Stomach (tissue), 9 donors: Measurements from ENCODE around the gene HNRNPH1. TPM values are rescaled to one million over a fixed set of nuclear protein-coding genes. Genes with fewer than 3 reads are reported as not detected.

Source experiments
- DNase-seq, 2 donors: peaks; one replicate each; pipeline versions ENCODE4 v3.0.0 to v3.0.0-alpha.2; 2013 to 2019
- H3K27ac ChIP-seq, 5 donors: fragments of 200-600 bp in 4 of 5; sonication (generic) in 4 of 5; one replicate each; pipeline ENCODE4 v1.5.1; 2013 to 2019; ENCODE audit warnings: mild to moderate bottlenecking in 1 of 5, moderate library complexity in 1 of 5
- H3K27me3 ChIP-seq, 3 donors: fragments of 200-600 bp; sonication (generic); one replicate each; pipeline ENCODE4 v1.5.1; 2017 to 2019; ENCODE audit warnings: mixed run types in 1 of 3
- H3K36me3 ChIP-seq, 4 donors: fragments of 200-600 bp; sonication (generic); 1 replicate in 3 of 4; 2 replicates in 1 of 4; pipeline ENCODE4 v1.5.1; 2016 to 2019
- H3K4me1 ChIP-seq, 4 donors: fragments of 200-600 bp; sonication (generic); one replicate each; pipeline ENCODE4 v1.5.1; 2016 to 2019
- H3K4me3 ChIP-seq, 4 donors: fragments of 200-600 bp; sonication (generic) in 3 of 4; one replicate each; pipeline ENCODE4 v1.5.1; 2016 to 2019; ENCODE audit warnings: mild to moderate bottlenecking in 1 of 4
- H3K9me3 ChIP-seq, 4 donors: fragments of 200-600 bp; sonication (generic); one replicate each; pipeline ENCODE4 v1.5.1; 2016 to 2019
- CTCF ChIP-seq, 7 experiments: fragments of 450-650 bp in 4 of 7; fragments of 200-600 bp in 3 of 7; sonication (generic) in 3 of 7; IDR thresholded peaks; one replicate each; pipeline ENCODE4 v1.5.1; 2016 to 2019; ENCODE audit warnings: antibody characterized with exemption in 7 of 7, control low read depth in 2 of 7, mild to moderate bottlenecking in 1 of 7
- EP300 ChIP-seq: sonication (generic); formaldehyde crosslinking; IDR thresholded peaks from one replicate; pipeline ENCODE4 v1.6.1; 2017; ENCODE audit warnings: antibody characterized with exemption
- POLR2A ChIP-seq, 4 donors: fragments of 450-650 bp; IDR thresholded peaks; one replicate each; pipeline ENCODE4 v1.6.1; 2016; ENCODE audit warnings: antibody characterized with exemption in 4 of 4, control low read depth in 2 of 4, mild to moderate bottlenecking in 1 of 4, moderate library complexity in 1 of 4
- POLR2AphosphoS5 ChIP-seq, 3 donors: sonication (generic); formaldehyde crosslinking; IDR thresholded peaks; one replicate each; pipeline ENCODE4 v1.6.1; 2016; ENCODE audit warnings: antibody characterized with exemption in 3 of 3
- WGBS, 5 donors: extraction: QIAGEN DNeasy Blood & Tissue Kit in 3 of 5; methylation state at CpG; one replicate each; pipeline versions ENCODE4 v1.1.5 to v1.1.7; 2013 to 2018; 5-methylcytosine and 5-hydroxymethylcytosine counted together
- intact Hi-C: fragments of 100-400 bp; cut with DNase I; formaldehyde crosslinking; loops from one replicate; pipeline ENCODE4 v1.15.1; 2023; ENCODE audit warnings: low total_unique reads
- polyA plus RNA-seq, 3 donors: library from polyadenylated mRNA; stranded (reverse); fragments of 200-250 nt; gene quantifications; one replicate each; pipeline ENCODE4 v1.2.3, GENCODE V29; 2013
- total RNA-seq, 5 donors: library from RNA; depleted of rRNA; stranded (reverse); fragments of >200 nt; gene quantifications; one replicate each; pipeline versions ENCODE4 v1.1.0 to v1.2.3, GENCODE V29; 2014 to 2016
- donor health status: healthy with polysubstance abuse.
- donor health status: Bipolar disorder and iron deficiency.
- donor health status: healthy.

HNRNPH1 gene
- total and polyA plus RNA-seq, 8 donors: 87.5 to 1,215 (median 494) TPM

GRCh38 chr5:179588166-179588565 is 35.3 kb downstream of the HNRNPH1 start:
- TF ChIP-seq POLR2A (IDR thresholded peaks at IDR 0.05): no peak
- TF ChIP-seq EP300: no peak
- no peak for TF ChIP-seq CTCF (IDR thresholded peaks at IDR 0.05)
- no peak for TF ChIP-seq POLR2AphosphoS5 (IDR thresholded peaks at IDR 0.05)
- Histone ChIP-seq H3K4me1 (no peaks in the 10 kb centered on the region), H3K9me3 (no peaks in the 10 kb centered on the region), H3K27me3 (no peaks in the 10 kb centered on the region), H3K27ac (no peak overlapping the region), H3K4me3 (no peak overlapping the region), H3K36me3 (peaks cover 65 to 97% (median 94%) of the 10 kb centered on the region in 4 donors)
- WGBS, 5 donors: 79 to 96% (median 83%) methylated on average over 3 of the region's 3 CpGs
- no peak for DNase-seq
- intact Hi-C loops: no loop called here

GRCh38 chr5:179585941-179586401 is 37.5 kb downstream of the HNRNPH1 start:
- TF ChIP-seq POLR2AphosphoS5 (IDR thresholded peaks at IDR 0.05) (no peak), CTCF (IDR thresholded peaks at IDR 0.05) (no peak), POLR2A (IDR thresholded peaks at IDR 0.05) (no peak)
- intact Hi-C loops: no loop called here
- no peak for DNase-seq
- H3K4me3 ChIP-seq: no peak overlapping the region
- no peaks in the 10 kb centered on the region for H3K4me1 ChIP-seq
- WGBS, 5 donors: 71 to 80% (median 75%) methylated on average over 9 of the region's 9 CpGs
- no peaks in the 10 kb centered on the region for H3K9me3 ChIP-seq
- peaks cover 49 to 97% (median 93%) of the 10 kb centered on the region in 4 donors for H3K36me3 ChIP-seq
- peak overlapping the region in 2 of 5 donors; percentile 16 to 37 for H3K27ac ChIP-seq
- no peaks in the 10 kb centered on the region for H3K27me3 ChIP-seq

- DNase-seq: no peak
- Histone ChIP-seq H3K4me1 (no peaks in the 10 kb centered on the region), H3K36me3 (peaks cover 31 to 90% (median 89%) of the 10 kb centered on the region in 4 donors), H3K9me3 (no peaks in the 10 kb centered on the region), H3K27me3 (no peaks in the 10 kb centered on the region), H3K27ac (no peak overlapping the region), H3K4me3 (no peak overlapping the region)
- TF ChIP-seq POLR2A (IDR thresholded peaks at IDR 0.05): no peak
- TF ChIP-seq EP300: no peak
- 96 to 98% (median 97%) methylated on average over 39 to 42 of the region's 42 CpGs for WGBS, 5 donors
- intact Hi-C loops: no loop called here
Measured at GRCh38 chr5:179577286-179577960, 46.0 kb downstream of the HNRNPH1 start.

GRCh38 chr5:179572386-179572785 is 51.1 kb downstream of the HNRNPH1 start:
- Histone ChIP-seq H3K27me3 (no peaks in the 10 kb centered on the region), H3K4me1 (no peaks in the 10 kb centered on the region), H3K9me3 (no peaks in the 10 kb centered on the region), H3K4me3 (no peak overlapping the region), H3K36me3 (peaks cover 46 to 99% (median 96%) of the 10 kb centered on the region in 4 donors), H3K27ac (no peak overlapping the region)
- TF ChIP-seq EP300 (no peak), CTCF (IDR thresholded peaks at IDR 0.05) (no peak)
- WGBS, 5 donors: 81 to 89% (median 85%) methylated on average over 8 of the region's 8 CpGs
- DNase-seq: no peak
- intact Hi-C loops: no loop called here

- WGBS, 5 donors: 53 to 79% (median 72%) methylated on average over 7 of the region's 7 CpGs
- Histone ChIP-seq H3K27ac (peak overlapping the region in 1 of 5 donors; percentile 38), H3K36me3 (peaks cover 49 to 99% (median 96%) of the 10 kb centered on the region in 4 donors)
Measured at GRCh38 chr5:179568721-179569120, 54.8 kb downstream of the HNRNPH1 start.

More at GRCh38 chr5:179568721-179569120, 54.8 kb downstream of the HNRNPH1 start:
- no peak for TF ChIP-seq POLR2A (IDR thresholded peaks at IDR 0.05)
- no peak for TF ChIP-seq POLR2AphosphoS5 (IDR thresholded peaks at IDR 0.05)
- Histone ChIP-seq H3K4me3 (peak overlapping the region in 1 of 4 donors; percentile 13), H3K4me1 (no peaks in the 10 kb centered on the region), H3K27me3 (no peaks in the 10 kb centered on the region), H3K9me3 (no peaks in the 10 kb centered on the region)
- intact Hi-C loops: no loop called here
- peak in 1 of 2 donors; percentile 30 for DNase-seq
